HG02943 (cell line): Measurements from ENCODE around the gene DGKZ.
"Not testable (repeated sequence)": the region's sequence is repeated elsewhere in the genome, so short reads cannot be mapped to it uniquely, and the experiment has no call there.

Experiments
- ATAC-seq: cut with Tn5 transposase; IDR thresholded peaks from one replicate; pipeline ENCODE4 v1.9.1; 2021; ENCODE audit warnings: mild to moderate bottlenecking, low read depth, moderate library complexity; ENCODE audit not compliant: unreplicated experiment

DGKZ gene

GRCh38 chr11:46346886-46347636 lies at the start of gene DGKZ:
DGKZ (plus strand) TSS chr11:46347463; CDS start chr11:46347660, 197 bp downstream.
- ATAC-seq: peak; percentile 57

GRCh38 chr11:46298699-46299433 lies 48.4 kb upstream of the DGKZ start:
- no peak for ATAC-seq

- no peak for ATAC-seq
Observed at GRCh38 chr11:46299451-46299961, 47.8 kb upstream of the DGKZ start.

GRCh38 chr11:46300270-46300669 lies 47.0 kb upstream of the DGKZ start:
- ATAC-seq: no peak

GRCh38 chr11:46302866-46303265 lies 44.4 kb upstream of the DGKZ start:
- peak; percentile 92 for ATAC-seq

- not testable (repeated sequence) for ATAC-seq
Observed at GRCh38 chr11:46304036-46304435, 43.2 kb upstream of the DGKZ start.

GRCh38 chr11:46304605-46305179 lies 42.6 kb upstream of the DGKZ start:
- no peak for ATAC-seq

- ATAC-seq: no peak
Observed at GRCh38 chr11:46305295-46305694, 42.0 kb upstream of the DGKZ start.

GRCh38 chr11:46306296-46306853 lies 40.9 kb upstream of the DGKZ start:
- no peak for ATAC-seq

GRCh38 chr11:46307369-46307768 lies 39.9 kb upstream of the DGKZ start:
- ATAC-seq: no peak

- no peak for ATAC-seq
Observed at GRCh38 chr11:46307785-46308341, 39.4 kb upstream of the DGKZ start.

GRCh38 chr11:46308631-46309419 lies 38.4 kb upstream of the DGKZ start:
- no peak for ATAC-seq

GRCh38 chr11:46309814-46310259 lies 37.4 kb upstream of the DGKZ start:
- no peak for ATAC-seq

GRCh38 chr11:46315033-46315738 lies 32.1 kb upstream of the DGKZ start:
- ATAC-seq: no peak

GRCh38 chr11:46315783-46316563 lies 31.3 kb upstream of the DGKZ start:
- ATAC-seq: no peak

- no peak for ATAC-seq
Observed at GRCh38 chr11:46319074-46319453, 28.2 kb upstream of the DGKZ start.

GRCh38 chr11:46321757-46322156 lies 25.5 kb upstream of the DGKZ start:
- ATAC-seq: no peak

- ATAC-seq: no peak
Observed at GRCh38 chr11:46322759-46323158, 24.5 kb upstream of the DGKZ start.
